Measurements from ENCODE around the gene BTBD9. TPM values are rescaled to one million over a fixed set of nuclear protein-coding genes. Genes with fewer than 3 reads are reported as not detected.

BTBD9 gene
- total and polyA plus RNA-seq, 9 of the 15 experiments (the other 6 are each of a cell fraction or from before 2014, with no cell fraction given), result 0.08 to 1.6 (median 0.58) TPM

DNA sequence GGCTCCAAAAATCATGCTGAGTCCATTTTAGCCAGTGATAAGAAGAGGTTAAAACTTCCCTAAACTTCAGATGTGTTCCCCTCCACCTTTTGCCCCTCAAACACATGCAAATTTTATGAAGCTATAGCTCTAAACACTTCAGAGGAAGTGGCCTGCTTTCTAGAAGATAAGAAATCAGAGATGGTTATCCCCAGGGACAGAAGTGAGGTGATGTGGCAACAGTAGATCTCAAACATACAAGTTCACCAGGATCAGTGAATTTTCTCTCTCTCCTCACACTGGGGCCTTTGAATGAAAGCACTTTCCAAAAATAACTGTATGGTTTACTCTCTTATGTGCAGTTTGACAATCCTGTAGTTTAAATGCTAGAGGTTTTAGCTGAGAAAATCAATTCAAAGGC is 332.0 kb downstream of the BTBD9 start:
- no peak overlapping the region for H3K9ac ChIP-seq (ENCODE audit: insufficient read depth in 1 of 2, low read depth in 2 of 2, low read length in 2 of 2)
- peaks cover 3 to 4% of the 10 kb centered on the region in 2 experiments; a peak in 2 of 5 replicates for H3K27me3 ChIP-seq (ENCODE audit: control insufficient read depth in 2 of 2, insufficient read depth in 2 of 2, low read length in 2 of 2)
- FAIRE-seq, result no peak
- H4K20me1 ChIP-seq (replicated peaks; ENCODE audit: control insufficient read depth, insufficient read depth, low read length), result no peaks in the 10 kb centered on the region
- no peaks in the 10 kb centered on the region for H3K9me1 ChIP-seq (ENCODE audit: control insufficient read depth, insufficient read depth, low read length)
- ChIA-PET POLR2A (no interaction called here), CTCF (ENCODE audit: low intra/inter-chr PET ratio) (no interaction called here)
- H3K4me2 ChIP-seq (ENCODE audit: insufficient read depth, low read length), result no peak overlapping the region
- DNase-seq (ENCODE audit: extremely low read depth in 1 of 4, low spot score in 3 of 4), result no peak
- no peak overlapping the region for H2AFZ ChIP-seq (ENCODE audit: low read depth, low read length)
- H3K27ac ChIP-seq (ENCODE audit: extremely low read depth, low read depth, low read length), result no peak overlapping the region
- H3K36me3 ChIP-seq (ENCODE audit: control insufficient read depth, insufficient read depth, low read length), result no peaks in the 10 kb centered on the region
- H3K79me2 ChIP-seq (ENCODE audit: control insufficient read depth, insufficient read depth, low read length), result no peaks in the 10 kb centered on the region
- no TSS peak for BruUV-seq (replicated peaks)
- intact Hi-C loops (cut with micrococcal nuclease), result no loop called here
- in situ Hi-C loops (cut with MboI), result no loop called here
- ATAC-seq, result no peak
- H3K9me3 ChIP-seq (replicated peaks; ENCODE audit: control insufficient read depth, insufficient read depth, low read depth, low read length), result no peaks in the 10 kb centered on the region
- H3K4me3 ChIP-seq, result no peak overlapping the region
- no peaks in the 10 kb centered on the region for H3K4me1 ChIP-seq (replicated peaks in 1 of 2; ENCODE audit: control insufficient read depth in 2 of 2, insufficient read depth in 2 of 2, low read length in 2 of 2)
- TF ChIP-seq PRPF4 (IDR thresholded peaks at IDR 0.05; ENCODE audit: insufficient read depth, low read depth, low read length, poor library complexity, severe bottlenecking) (no peak), TAF1 (IDR thresholded peaks at IDR 0.05; ENCODE audit: control insufficient read depth, extremely low read depth, insufficient read depth, low read length, severe bottlenecking) (no peak), POLR3A (IDR thresholded peaks at IDR 0.05; ENCODE audit: borderline replicate concordance, extremely low read depth, insufficient read depth, insufficient read length) (no peak), KLF1 (tag; IDR thresholded peaks at IDR 0.05) (no peak), HDAC3 (IDR thresholded peaks at IDR 0.05; ENCODE audit: borderline replicate concordance, partially characterized antibody) (no peak), PCBP2 (IDR thresholded peaks at IDR 0.05; ENCODE audit: low read depth, low read length, poor library complexity, severe bottlenecking) (no peak), SMARCA5 (IDR thresholded peaks at IDR 0.05) (no peak), SOX6 (IDR thresholded peaks at IDR 0.05) (no peak), SUPT5H (IDR thresholded peaks at IDR 0.05) (no peak), ZNF217 (CRISPR knock-in tag; IDR thresholded peaks at IDR 0.05) (no peak)
- TF ChIP-seq, protein P1, sequence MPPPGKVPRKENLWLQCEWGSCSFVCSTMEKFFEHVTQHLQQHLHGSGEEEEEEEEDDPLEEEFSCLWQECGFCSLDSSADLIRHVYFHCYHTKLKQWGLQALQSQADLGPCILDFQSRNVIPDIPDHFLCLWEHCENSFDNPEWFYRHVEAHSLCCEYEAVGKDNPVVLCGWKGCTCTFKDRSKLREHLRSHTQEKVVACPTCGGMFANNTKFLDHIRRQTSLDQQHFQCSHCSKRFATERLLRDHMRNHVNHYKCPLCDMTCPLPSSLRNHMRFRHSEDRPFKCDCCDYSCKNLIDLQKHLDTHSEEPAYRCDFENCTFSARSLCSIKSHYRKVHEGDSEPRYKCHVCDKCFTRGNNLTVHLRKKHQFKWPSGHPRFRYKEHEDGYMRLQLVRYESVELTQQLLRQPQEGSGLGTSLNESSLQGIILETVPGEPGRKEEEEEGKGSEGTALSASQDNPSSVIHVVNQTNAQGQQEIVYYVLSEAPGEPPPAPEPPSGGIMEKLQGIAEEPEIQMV (tag; conservative IDR thresholded peaks at IDR 0.05; ENCODE audit: low read depth), result no peak
